SW 1271 (cell line): ENCODE measurements around the gene KRTAP5-2.
A peak's percentile ranks its signal among the peaks of the same experiment; 100 is the strongest.
"Not testable (repeated sequence)": the region's sequence is repeated elsewhere in the genome, so short reads cannot be mapped to it uniquely, and the experiment has no call there.

Experiments
- DNase-seq, 2 experiments: peaks; one replicate each; lab custom pipeline; 2025; lab: John Stamatoyannopoulos, UW

Gene KRTAP5-2

DNA sequence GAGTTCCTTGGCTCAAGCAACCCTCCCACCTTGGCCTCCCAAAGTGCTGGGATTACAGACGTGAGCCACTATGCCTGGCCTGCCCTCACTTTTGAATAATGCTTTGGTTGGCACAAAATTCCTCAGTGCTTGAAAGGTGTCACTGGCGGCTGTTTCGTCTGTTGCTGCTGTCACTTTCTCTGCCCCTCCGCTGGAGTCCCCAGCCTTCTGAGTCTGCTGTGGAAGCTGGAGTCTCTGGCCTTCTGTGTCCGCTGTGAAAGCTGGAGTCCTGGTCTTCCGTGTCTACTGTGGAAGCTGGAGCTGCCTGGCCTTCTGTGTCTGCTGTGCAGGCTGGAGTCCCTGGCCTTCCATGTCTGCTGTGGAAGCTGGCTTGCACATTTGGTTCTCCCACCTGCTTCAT is 8.1 kb downstream of the KRTAP5-2 start:
- no peak for DNase-seq

- DNase-seq = not testable (repeated sequence)
These were observed 8.7 kb downstream of the KRTAP5-2 start for GRCh38 chr11:1589191-1589963.

GRCh38 chr11:1586699-1587098 is 11.4 kb downstream of the KRTAP5-2 start:
- no peak for DNase-seq

GRCh38 chr11:1584661-1585370 is 13.3 kb downstream of the KRTAP5-2 start, which contains the start of gene KRTAP5-1:
KRTAP5-1 (minus strand) TSS chr11:1585283; CDS start chr11:1585249, 34 bp downstream.
- DNase-seq = not testable (repeated sequence)

GRCh38 chr11:1582909-1583308 is 15.2 kb downstream of the KRTAP5-2 start:
- not testable (repeated sequence) for DNase-seq

GRCh38 chr11:1581976-1582375 is 16.1 kb downstream of the KRTAP5-2 start:
- DNase-seq = no peak

DNA sequence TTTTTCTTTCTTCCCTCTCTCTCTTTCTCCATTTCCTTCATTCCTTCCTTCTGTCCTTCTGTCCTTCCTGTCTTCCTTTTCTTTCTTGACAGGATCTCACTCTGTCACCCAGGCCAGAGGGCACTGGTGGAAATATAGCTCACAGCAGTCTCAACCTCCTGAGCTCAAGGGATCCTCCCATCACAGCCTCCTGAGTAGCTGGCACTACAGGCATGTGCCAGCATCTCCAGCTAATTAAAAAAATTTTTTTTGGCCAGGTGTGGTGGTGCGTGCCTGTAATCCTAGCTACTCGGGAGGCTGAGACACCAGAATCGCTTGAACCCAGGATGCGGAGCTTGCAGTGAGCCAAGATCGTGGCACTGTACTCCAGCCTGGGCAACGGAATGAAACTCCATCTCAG is 21.3 kb downstream of the KRTAP5-2 start:
- no peak for DNase-seq

DNA sequence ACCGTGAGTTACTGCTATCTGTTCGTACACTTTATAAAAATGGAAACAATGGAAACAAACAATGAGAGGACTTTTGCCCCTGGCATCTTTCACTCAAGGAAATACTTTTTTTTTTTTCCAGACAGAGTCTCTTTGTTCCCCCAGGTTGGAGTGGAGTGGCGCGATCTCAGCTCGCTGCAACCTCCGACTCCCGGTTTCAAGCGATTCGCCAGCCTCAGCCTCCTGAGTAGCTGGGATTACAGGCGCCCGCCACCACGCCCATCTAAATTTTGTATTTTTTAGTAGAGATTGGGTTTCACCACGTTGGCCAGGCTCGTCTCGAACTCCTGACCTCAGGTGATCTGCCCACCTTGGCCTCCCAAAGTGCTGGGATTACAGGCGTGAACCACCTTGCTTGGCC is 22.3 kb downstream of the KRTAP5-2 start:
- DNase-seq = not testable (repeated sequence)

DNA sequence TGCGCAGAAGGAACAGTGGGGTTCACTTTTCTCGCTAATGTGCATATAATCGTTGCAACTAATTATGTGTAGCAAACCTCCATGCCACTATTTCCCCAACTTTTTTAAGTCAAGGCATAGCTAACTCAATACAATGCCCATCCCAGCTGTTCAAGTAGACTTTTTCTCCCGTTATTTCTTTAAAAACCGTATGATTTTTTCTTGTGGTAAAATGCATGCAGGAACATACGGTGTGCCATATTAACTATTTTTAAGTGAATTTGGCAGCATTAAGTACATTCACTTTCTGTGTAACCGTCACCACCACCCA is 23.2 kb downstream of the KRTAP5-2 start:
- DNase-seq = peak in 1 of 2 experiments; percentile 12

DNA sequence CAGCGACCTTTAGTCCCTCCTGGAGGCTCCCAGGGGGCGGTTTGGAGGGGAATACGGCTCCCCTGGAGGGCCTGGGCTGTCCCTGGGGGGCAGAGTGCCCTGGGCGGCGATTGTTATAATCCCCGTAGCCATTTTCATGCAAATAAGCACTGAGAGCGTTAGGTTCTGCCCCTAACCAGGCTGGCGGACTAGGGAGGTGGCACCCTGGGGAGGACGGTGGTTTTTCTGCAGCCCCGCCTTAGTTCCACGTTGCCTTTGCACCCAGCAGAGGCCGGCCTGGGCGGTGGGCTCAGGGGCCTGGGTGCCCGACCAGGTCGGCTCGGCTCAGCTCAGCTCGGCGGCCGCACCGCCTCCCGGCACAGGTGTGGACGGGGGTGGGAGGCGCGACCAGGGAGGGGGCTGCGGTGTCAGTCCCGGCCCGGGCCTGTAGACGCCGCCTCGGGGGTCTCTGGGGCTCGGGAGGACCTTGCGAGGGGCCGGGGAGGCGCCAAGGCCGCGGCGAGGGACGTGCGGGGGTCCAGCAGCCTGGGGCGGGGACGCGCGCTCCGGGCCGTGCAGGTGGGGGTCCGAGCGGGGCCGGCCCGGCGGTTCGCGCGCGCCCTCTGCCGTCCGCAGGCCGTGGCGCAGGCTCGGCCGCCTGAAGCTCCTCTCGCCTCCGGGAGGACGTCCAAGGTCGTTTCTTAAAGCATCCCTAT is 23.7 kb downstream of the KRTAP5-2 start:
- DNase-seq = peak in 1 of 2 experiments; percentile 56

DNA sequence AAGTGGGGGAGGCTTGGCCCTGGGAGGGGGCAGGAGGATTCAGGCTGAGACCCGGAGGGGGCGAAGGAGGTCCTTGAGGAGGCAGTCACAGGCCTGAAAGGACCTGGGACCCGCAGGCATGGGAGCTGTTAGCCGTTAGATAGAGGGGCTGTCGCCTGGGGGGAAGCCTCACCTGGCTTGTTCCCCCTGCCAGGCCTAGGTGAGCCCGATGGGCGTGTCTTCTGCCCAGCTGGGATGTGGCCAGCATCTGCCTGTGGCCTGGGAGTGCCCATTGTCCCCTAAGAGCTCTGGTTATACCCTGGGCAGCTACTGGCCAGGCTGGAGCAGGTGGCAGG is 24.2 kb downstream of the KRTAP5-2 start:
- DNase-seq = peak in 1 of 2 experiments; percentile 56

- DNase-seq = no peak
These were observed 24.8 kb downstream of the KRTAP5-2 start for GRCh38 chr11:1573077-1573902.

- DNase-seq = peak; percentile 53 to 76
These were observed 25.7 kb downstream of the KRTAP5-2 start, which contains the start of gene DUSP8 for GRCh38 chr11:1572197-1573076. DUSP8 (minus strand) TSS chr11:1572271; CDS start chr11:1565826, 6,445 bp downstream.

DNA sequence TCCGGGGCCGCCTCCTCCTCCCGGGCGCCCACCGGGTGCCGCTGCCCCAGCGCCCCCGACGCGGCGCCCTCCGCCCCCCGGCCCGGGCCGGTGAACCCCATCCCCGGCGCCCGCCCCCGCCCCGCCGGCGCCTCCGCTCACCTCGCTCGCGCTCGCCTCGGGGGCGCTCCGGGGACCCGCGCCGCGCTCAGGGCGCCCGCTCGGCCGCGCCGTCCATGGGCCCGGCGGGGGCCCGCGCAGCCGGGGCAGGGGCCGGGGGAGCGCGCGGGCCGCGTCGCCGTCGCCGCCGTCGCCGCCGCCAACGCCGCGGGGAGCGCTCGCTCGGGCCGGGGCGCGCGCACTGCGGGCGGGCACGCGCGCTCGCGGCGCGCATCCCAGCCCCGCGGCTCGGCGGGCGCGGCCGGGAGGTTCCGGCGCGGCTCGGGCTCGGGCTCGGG is 26.3 kb downstream of the KRTAP5-2 start:
- DNase-seq = no peak

DNA sequence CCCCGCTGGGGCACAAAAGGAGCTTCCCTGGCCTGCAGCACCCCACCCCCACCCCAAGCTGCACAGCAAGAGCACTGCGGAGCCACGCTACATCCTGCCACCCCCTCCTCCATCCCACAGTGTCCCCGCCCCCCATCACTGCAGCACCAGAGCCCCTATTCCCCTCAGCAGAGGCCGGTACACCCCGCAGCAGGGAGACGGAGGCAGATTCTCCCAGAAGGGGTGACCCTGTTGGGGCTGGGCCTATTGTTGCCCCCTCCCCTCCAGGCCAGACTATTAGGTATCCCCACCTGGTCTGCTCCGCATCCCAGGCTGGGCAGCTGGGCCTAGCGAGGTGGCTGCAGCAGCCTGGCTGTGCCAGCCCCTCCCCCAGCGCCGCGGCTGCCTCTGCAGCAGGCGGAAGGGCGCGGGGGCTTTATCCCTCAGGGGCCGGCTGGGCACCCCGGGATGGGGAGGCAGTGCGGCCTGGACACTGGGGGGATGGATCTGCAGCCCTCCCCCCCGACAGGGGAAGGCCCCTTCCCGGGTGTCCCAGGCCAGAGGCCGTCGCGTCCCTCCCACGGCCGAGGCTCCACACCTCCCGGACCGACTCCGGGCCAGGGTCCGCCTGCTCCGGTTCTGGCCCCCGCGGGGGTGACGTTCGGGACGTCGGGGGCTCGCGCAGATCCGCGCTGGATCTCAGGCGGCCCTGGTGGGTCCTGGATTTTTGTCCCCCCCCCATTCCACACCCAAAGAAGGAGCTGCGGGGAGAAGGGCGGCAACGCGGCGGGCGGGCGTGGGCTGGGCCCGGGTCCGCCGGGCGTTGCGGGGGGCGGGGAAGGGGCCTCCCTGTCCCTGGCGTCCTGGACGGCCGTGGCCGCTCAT is 27.0 kb downstream of the KRTAP5-2 start:
- no peak for DNase-seq

GRCh38 chr11:1570531-1570895 is 27.6 kb downstream of the KRTAP5-2 start:
- no peak for DNase-seq

GRCh38 chr11:1570001-1570453 is 28.1 kb downstream of the KRTAP5-2 start:
- DNase-seq = no peak

- DNase-seq = no peak
These were observed 28.8 kb downstream of the KRTAP5-2 start for GRCh38 chr11:1569251-1569780.

GRCh38 chr11:1568441-1568911 is 29.6 kb downstream of the KRTAP5-2 start:
- no peak for DNase-seq
